Endodermal cell (in vitro differentiated cells): ENCODE data around the gene ADAMTS17. TPM values are rescaled to one million over a fixed set of nuclear protein-coding genes. Genes with fewer than 3 reads are reported as not detected.

Experiments
- DNase-seq: peaks from one replicate; pipeline ENCODE4 v3.0.0-alpha.2; 2017
- H3K27ac ChIP-seq: 2 replicates; pipeline ENCODE4 v1.5.1; 2013; ENCODE audit warnings: mild to moderate bottlenecking, low read depth, low read length, moderate library complexity
- H3K27me3 ChIP-seq: 2 replicates; pipeline ENCODE4 v1.6.1; 2013; ENCODE audit warnings: mild to moderate bottlenecking, low read length, moderate library complexity; ENCODE audit not compliant: insufficient read depth, control insufficient read depth, poor library complexity, severe bottlenecking
- H3K36me3 ChIP-seq: 2 replicates; pipeline ENCODE4 v1.7.0; 2013; ENCODE audit warnings: mild to moderate bottlenecking, low read length, moderate library complexity; ENCODE audit not compliant: control insufficient read depth, insufficient read depth
- H3K4me1 ChIP-seq: one replicate; pipeline ENCODE4 v1.7.0; 2013; ENCODE audit warnings: low read length; ENCODE audit not compliant: control insufficient read depth, insufficient read depth
- H3K4me3 ChIP-seq: 2 replicates; pipeline ENCODE4 v1.5.1; 2013; ENCODE audit warnings: mild to moderate bottlenecking, low read length, moderate library complexity
- H3K9ac ChIP-seq: 2 replicates; pipeline ENCODE4 v1.6.1; 2013; ENCODE audit warnings: mild to moderate bottlenecking, low read length, moderate library complexity; ENCODE audit not compliant: poor library complexity, severe bottlenecking; ENCODE audit errors: extremely low read depth
- H3K9me3 ChIP-seq: 2 replicates; pipeline ENCODE4 v1.6.1; 2013; ENCODE audit warnings: mild to moderate bottlenecking, low read length, moderate library complexity; ENCODE audit not compliant: control insufficient read depth
- H3K27ac Mint-ChIP-seq: 2 replicates; pipeline ENCODE4 v1.8.0; 2020; ENCODE audit warnings: mixed read lengths
- H3K27me3 Mint-ChIP-seq: 2 replicates; pipeline ENCODE4 v1.8.0; 2021; ENCODE audit warnings: mild to moderate bottlenecking, mixed read lengths; ENCODE audit not compliant: insufficient read depth
- H3K36me3 Mint-ChIP-seq: 2 replicates; pipeline ENCODE4 v1.8.0; 2020; ENCODE audit warnings: low read depth, mixed read lengths
- H3K4me1 Mint-ChIP-seq: 2 replicates; pipeline ENCODE4 v1.8.0; 2020; ENCODE audit warnings: mixed read lengths
- H3K4me3 Mint-ChIP-seq: 2 replicates; pipeline ENCODE4 v1.8.0; 2020; ENCODE audit warnings: mild to moderate bottlenecking, moderate library complexity, mixed read lengths
- H3K9me3 Mint-ChIP-seq: 2 replicates; pipeline ENCODE4 v1.8.0; 2020; ENCODE audit warnings: mild to moderate bottlenecking, mixed read lengths
- CTCF ChIP-seq: fragments of 200-600 bp; sonication (generic); conservative IDR thresholded peaks from 2 replicates; pipeline ENCODE4 v1.5.0; 2021; ENCODE audit warnings: antibody characterized with exemption, mild to moderate bottlenecking
- WGBS, 2 experiments: methylation state at CpG; one replicate each; pipeline versions ENCODE4 v1.1.5 to v1.1.7; 2013; ENCODE audit warnings: missing lambda C conversion rate in 2 of 2, mixed read lengths in 1 of 2; ENCODE audit not compliant: insufficient coverage in 1 of 2, insufficient read length in 1 of 2; 5-methylcytosine and 5-hydroxymethylcytosine counted together
- total RNA-seq, 2 donors: library from RNA; stranded (reverse); fragmentation: NEBNext Ultra II Directional in 1 of 2; extraction: Animal tissue kit (Norgen Biotek cat#: 25700) in 1 of 2; gene quantifications; 2 replicates in 1 of 2; 3 replicates in 1 of 2; pipeline ENCODE4 v1.2.1, GENCODE V29; 2021

The ADAMTS17 gene
- total RNA-seq, 2 donors from 2014 or later = 0.82 to 2.3 TPM

- Histone ChIP-seq H3K4me1 (no peaks in the 10 kb centered on the region), H3K4me3 (no peak overlapping the region), H3K27ac (no peak overlapping the region), H3K9me3 (peaks cover 7% of the 10 kb centered on the region), H3K36me3 (no peaks in the 10 kb centered on the region), H3K27me3 (peaks cover 28% of the 10 kb centered on the region), H3K9ac (no peak overlapping the region)
- Mint-ChIP-seq H3K36me3 (no peaks in the 10 kb centered on the region), H3K27me3 (peaks cover 45% of the 10 kb centered on the region), H3K4me3 (peak overlapping the region; percentile 59), H3K9me3 (peaks cover 24% of the 10 kb centered on the region), H3K4me1 (peaks cover 10% of the 10 kb centered on the region), H3K27ac (no peak overlapping the region)
- DNase-seq = peak; percentile 66
- TF ChIP-seq CTCF = no peak
- 11 to 13% methylated on average over 18 to 71 of the region's 82 CpGs for WGBS, 2 experiments
Measured at GRCh38 chr15:100373120-100373896, 31.5 kb upstream of the ADAMTS17 start.

GRCh38 chr15:100372739-100373119, 31.0 kb upstream of the ADAMTS17 start:
- 54 to 65% methylated on average over 6 to 9 of the region's 9 CpGs for WGBS, 2 experiments
- H3K9ac ChIP-seq = no peak overlapping the region

GRCh38 chr15:100355342-100355741, 13.6 kb upstream of the ADAMTS17 start:
- Histone ChIP-seq H3K27ac (no peak overlapping the region), H3K9me3 (no peaks in the 10 kb centered on the region), H3K27me3 (no peaks in the 10 kb centered on the region), H3K4me3 (no peak overlapping the region), H3K4me1 (no peaks in the 10 kb centered on the region), H3K36me3 (no peaks in the 10 kb centered on the region), H3K9ac (no peak overlapping the region)
- H3K9me3 Mint-ChIP-seq = peaks cover 6% of the 10 kb centered on the region
- no peak overlapping the region for H3K27ac Mint-ChIP-seq
- no peaks in the 10 kb centered on the region for H3K36me3 Mint-ChIP-seq
- H3K27me3 Mint-ChIP-seq = peaks cover 33% of the 10 kb centered on the region
- 81% methylated on average over 2 of the region's 2 CpGs; no CpG with 5 or more reads in 1 of the 2 experiments for WGBS, 2 experiments
- H3K4me3 Mint-ChIP-seq = no peak overlapping the region
- no peaks in the 10 kb centered on the region for H3K4me1 Mint-ChIP-seq
- no peak for DNase-seq
- TF ChIP-seq CTCF = no peak

More at GRCh38 chr15:100372739-100373119, 31.0 kb upstream of the ADAMTS17 start:
- H3K9me3 Mint-ChIP-seq = peaks cover 22% of the 10 kb centered on the region
- DNase-seq = no peak
- no peak for TF ChIP-seq CTCF
- Histone ChIP-seq H3K27me3 (peaks cover 28% of the 10 kb centered on the region), H3K4me1 (no peaks in the 10 kb centered on the region), H3K36me3 (no peaks in the 10 kb centered on the region), H3K27ac (no peak overlapping the region), H3K4me3 (no peak overlapping the region), H3K9me3 (peaks cover 7% of the 10 kb centered on the region)
- peak overlapping the region; percentile 59 for H3K4me3 Mint-ChIP-seq
- peaks cover 10% of the 10 kb centered on the region for H3K4me1 Mint-ChIP-seq
- no peaks in the 10 kb centered on the region for H3K36me3 Mint-ChIP-seq
- H3K27me3 Mint-ChIP-seq = peaks cover 48% of the 10 kb centered on the region
- H3K27ac Mint-ChIP-seq = no peak overlapping the region
